Ramos (cell line): ENCODE results near the gene GALNT18.

Source experiments
- in situ Hi-C: fragments of 300-500 bp; cut with MboI; formaldehyde crosslinking; loops from one replicate; pipeline ENCODE4 v1.14.3; 2022; ENCODE audit warnings: low sequenced_read_pairs; ENCODE audit not compliant: unreplicated experiment

GALNT18 gene

GRCh38 chr11:11536650-11537049, 85.2 kb downstream of the GALNT18 start:
- in situ Hi-C loops, result no loop called here

GRCh38 chr11:11535611-11536010, 86.2 kb downstream of the GALNT18 start:
- in situ Hi-C loops, result no loop called here

- in situ Hi-C loops, result no loop called here
Observed at GRCh38 chr11:11534981-11535380, 86.8 kb downstream of the GALNT18 start.

DNA sequence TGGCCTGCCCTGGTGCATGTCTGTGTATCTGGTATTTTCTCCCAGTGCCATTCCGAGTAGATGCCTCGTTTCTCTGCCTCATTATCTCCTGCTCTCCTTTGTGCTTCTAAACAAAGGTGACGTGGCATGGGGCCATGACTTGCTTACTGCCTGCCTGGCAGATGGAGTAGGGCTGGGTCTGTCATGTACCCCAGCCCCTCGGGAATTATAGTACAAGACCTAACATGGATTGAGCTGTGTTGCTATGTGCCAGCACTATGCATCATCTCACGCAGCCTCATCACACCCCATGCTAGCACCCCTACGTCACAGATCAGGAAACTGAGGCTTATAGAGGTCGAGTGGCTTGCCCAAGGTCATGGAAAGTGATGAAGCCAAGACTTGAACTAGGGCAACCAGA, 88.1 kb downstream of the GALNT18 start:
- in situ Hi-C loops, result no loop called here

DNA sequence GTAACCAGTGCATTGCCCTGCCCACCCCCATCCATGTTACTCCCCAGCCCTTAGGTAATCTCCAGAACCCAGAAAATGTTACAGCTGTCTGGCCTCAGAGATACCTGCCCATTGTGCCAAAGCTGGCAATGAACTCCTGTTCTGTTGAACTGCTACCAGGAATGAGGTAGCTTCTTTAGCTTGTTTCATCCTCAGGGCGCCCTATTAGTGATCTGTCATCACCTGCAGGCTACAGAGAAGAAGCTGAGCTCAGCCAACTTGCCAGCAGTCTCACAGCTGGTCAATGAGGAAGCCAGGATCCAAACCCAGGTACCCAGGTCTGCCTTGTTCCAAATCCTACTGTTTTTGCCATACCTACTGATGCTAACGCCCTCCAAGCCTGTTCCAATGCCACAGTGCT, 88.7 kb downstream of the GALNT18 start:
- in situ Hi-C loops, result no loop called here

- in situ Hi-C loops, result no loop called here
Observed at GRCh38 chr11:11532574-11532973, 89.2 kb downstream of the GALNT18 start.

DNA sequence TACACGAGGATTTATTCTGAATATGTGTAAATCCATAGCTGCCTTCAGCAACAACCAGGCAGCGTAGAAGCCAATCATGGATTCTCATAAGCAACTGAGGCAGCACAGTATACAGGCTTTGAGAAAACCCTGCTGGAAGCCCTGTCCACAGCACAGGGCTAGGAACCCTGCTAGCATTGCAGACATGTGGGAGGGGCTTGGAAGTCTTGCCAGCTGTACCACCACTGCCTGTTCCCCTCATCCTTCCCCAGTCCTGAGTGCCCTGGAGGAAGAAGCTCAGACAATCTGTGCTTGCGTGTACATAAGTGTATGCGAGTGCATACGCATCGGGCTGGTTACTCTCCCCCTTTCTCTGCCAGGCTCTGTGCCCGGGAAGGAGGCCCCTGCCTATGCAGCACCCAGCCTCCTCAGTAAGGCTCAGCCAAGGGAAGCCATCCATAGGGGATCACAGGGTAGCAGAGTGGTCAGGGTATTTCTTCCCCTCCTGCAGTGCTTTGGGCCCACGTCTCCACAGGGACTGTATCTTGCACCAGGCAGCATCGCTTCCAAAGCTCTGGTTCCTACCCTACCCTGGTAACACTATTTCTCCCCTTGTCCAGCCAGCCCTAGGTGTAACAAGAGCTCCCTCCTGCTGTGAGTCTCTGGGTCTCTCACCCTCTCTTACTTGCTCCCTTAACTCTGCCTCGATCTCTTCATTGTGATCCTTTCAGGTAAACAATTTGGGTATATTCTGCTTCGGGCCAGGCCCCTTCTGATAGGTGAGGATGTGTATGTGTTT, 90.5 kb downstream of the GALNT18 start:
- in situ Hi-C loops, result no loop called here

DNA sequence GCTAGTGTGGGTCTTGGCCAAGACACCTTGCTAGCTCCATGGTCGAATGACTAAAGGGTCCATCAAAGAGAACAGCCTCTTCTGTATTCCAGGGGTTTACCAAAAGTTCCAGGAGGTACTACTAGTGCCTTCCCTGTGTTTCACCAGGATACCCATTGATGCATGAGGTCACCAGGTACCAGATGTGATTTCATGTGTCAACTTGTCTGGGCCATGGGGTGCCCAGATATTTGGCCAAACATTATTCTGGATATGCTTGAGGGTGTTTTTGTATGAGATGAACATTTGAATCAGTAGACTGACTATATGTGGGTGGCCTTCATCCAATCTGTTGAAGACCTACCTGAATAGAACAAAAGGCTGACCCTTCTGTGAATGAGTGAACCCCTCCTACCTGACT, 92.8 kb downstream of the GALNT18 start:
- in situ Hi-C loops, result no loop called here

- in situ Hi-C loops, result no loop called here
Observed at GRCh38 chr11:11525283-11525682, 96.5 kb downstream of the GALNT18 start.

- in situ Hi-C loops, result no loop called here
Observed at GRCh38 chr11:11524436-11525061, 97.3 kb downstream of the GALNT18 start.

DNA sequence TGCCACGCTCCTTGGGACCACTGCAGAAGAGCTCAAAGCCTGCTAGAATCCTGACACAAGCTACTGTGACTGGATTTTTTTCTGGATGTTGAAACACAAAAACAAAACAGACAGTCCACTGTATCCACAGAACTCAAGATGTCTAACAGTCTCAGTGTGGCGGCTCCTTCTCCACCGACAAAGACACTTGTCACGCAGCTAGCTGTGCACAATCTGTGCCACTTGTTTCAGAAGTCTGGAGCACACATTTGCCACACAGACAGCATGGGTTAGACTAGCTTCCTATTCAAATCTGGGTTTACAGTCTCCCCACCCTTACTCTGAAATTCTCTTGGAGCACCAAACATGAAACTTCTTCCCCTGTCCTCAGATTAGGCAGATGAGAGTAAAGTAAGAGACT, 99.2 kb downstream of the GALNT18 start:
- in situ Hi-C loops, result no loop called here

- in situ Hi-C loops, result no loop called here
Observed at GRCh38 chr11:11521306-11522002, 100.4 kb downstream of the GALNT18 start.

DNA sequence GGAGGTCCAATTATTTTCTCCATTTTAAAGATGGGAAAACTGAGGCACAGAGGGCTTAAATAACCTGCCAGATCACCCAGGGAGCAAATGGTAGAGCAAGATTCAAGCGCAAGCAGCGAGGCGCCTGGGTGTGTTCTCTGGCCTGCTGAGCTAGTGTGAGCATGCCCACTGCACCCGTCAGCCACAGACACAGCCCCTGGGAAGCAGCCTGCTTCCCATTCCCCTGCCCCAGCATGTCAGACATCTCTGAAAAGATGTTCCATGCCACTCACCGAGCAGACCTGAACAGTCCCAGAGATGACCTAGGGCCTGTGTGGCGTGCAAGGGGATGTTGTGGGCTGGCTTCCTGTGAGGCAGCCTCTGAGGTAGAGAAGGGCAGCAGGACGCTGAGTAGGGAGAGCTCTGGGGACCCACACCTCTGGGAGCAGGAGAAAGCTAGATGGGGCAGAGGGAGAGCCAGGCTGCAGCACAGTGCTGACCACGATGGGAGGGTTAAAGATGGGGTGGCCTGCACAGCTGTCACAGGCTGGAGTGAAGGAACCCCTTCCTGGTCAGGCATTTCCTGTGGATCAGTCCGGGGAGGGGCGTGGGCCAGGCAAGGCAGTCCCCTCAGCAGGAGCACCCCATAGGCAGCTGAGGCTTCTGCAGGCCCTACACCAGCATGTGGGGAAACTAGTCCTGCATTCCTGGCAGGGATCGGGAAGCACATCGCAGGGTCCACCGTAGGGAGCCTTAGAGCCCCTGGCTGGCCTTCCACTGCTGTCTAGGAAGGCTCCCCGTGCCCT, 101.4 kb downstream of the GALNT18 start:
- in situ Hi-C loops, result no loop called here

- in situ Hi-C loops, result no loop called here
Observed at GRCh38 chr11:11519184-11519583, 102.6 kb downstream of the GALNT18 start.

DNA sequence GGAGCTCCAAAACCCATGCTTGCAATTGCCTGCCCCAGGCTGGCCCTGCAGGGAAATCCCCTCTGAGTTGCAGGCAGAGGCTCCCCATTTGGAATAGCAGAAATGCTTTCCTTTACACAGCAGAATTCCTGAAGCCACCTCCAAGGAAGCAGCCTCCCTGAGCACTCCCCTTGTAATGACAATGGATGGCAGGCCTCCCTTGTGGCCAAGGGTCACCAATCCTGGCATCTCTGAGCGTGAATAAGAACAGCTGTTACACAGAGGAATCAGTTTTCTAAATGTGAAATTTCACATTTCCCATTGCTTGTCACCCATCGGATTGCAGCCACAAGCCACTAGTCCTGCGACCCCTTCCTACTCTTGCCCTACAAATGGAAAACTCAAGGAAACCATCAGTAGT, 107.6 kb downstream of the GALNT18 start:
- in situ Hi-C loops, result no loop called here

DNA sequence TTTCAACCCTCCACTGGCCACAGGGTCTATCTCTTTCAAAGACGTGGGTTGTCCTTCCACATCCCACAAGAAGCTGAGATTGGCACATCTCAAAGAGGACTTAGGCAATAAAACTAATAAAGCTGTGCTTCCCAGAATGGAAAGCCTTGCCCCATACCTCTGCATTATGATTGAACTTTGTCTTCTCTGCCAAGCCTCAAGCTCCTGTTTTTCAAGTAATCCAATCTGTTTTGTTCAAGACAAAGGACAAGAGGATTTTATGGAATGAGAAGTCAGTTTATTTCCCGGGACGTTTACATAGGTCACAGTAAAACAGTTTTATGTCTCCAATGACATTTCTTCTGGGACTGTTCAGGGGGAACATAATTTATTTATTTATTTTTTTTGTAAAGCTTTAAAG, 108.4 kb downstream of the GALNT18 start:
- in situ Hi-C loops, result no loop called here

DNA sequence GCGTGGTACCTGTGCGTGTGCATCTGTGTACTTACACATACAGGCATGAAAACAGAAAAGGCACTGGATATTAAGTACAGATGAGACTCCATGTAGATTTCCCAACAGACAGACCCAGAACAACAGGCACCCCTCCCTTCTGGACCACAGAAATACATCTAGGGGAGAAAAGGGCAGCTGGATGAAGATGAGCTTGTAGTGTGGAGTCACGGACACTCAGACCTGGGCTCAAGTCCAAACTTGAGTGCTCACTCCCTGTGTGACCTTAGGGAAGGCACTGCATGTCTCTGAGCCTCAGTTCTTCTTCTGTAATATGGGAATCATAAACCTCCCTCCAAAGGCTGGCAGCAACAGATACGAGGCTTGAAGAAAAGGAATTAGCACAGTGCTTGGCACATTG, 108.9 kb downstream of the GALNT18 start:
- in situ Hi-C loops, result no loop called here

GRCh38 chr11:11512502-11512901, 109.3 kb downstream of the GALNT18 start:
- in situ Hi-C loops, result no loop called here

DNA sequence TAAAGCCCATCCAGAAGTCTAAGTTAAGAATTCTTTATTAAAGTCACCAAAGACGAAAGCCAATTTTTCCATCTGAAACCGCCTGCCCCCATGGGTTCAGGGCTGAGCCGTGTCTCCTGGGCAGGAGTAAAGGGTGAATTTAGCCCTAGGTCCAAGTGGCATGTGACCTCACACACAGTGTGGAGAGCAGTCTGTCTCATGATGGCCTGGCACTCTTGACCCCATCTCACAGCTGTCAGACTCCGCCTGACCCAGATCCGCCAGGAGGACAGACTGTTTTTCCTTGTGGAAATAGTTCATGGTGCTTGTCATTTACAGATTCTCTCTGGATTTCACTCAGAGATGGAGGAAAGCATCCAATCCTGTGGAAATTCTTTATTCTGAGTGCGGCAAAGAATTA, 109.7 kb downstream of the GALNT18 start:
- in situ Hi-C loops, result no loop called here

- in situ Hi-C loops, result no loop called here
Observed at GRCh38 chr11:11510939-11511338, 110.9 kb downstream of the GALNT18 start.

- in situ Hi-C loops, result no loop called here
Observed at GRCh38 chr11:11505692-11506091, 116.1 kb downstream of the GALNT18 start.
